Neuron (in vitro differentiated cells): ENCODE data around the gene TADA2B.

Experiments
- H2AFZ ChIP-seq: one replicate; pipeline ENCODE4 v1.6.1; 2013; ENCODE audit warnings: low read depth, mild to moderate bottlenecking, inconsistent platforms, low read length, moderate library complexity
- H3K27me3 ChIP-seq: one replicate; pipeline ENCODE4 v1.6.1; 2013; ENCODE audit warnings: low read length; ENCODE audit not compliant: insufficient read depth
- H3K36me3 ChIP-seq: one replicate; pipeline ENCODE4 v1.6.1; 2013; ENCODE audit warnings: low read length; ENCODE audit not compliant: insufficient read depth
- H3K4me1 ChIP-seq: one replicate; pipeline ENCODE4 v1.6.1; 2013; ENCODE audit warnings: low read length; ENCODE audit not compliant: insufficient read depth
- H3K4me3 ChIP-seq: 2 replicates; pipeline ENCODE4 v1.5.1; 2013; ENCODE audit warnings: mild to moderate bottlenecking, low read length, moderate library complexity
- H3K9me3 ChIP-seq: one replicate; pipeline ENCODE4 v1.6.1; 2013; ENCODE audit warnings: low read length

Gene TADA2B

DNA sequence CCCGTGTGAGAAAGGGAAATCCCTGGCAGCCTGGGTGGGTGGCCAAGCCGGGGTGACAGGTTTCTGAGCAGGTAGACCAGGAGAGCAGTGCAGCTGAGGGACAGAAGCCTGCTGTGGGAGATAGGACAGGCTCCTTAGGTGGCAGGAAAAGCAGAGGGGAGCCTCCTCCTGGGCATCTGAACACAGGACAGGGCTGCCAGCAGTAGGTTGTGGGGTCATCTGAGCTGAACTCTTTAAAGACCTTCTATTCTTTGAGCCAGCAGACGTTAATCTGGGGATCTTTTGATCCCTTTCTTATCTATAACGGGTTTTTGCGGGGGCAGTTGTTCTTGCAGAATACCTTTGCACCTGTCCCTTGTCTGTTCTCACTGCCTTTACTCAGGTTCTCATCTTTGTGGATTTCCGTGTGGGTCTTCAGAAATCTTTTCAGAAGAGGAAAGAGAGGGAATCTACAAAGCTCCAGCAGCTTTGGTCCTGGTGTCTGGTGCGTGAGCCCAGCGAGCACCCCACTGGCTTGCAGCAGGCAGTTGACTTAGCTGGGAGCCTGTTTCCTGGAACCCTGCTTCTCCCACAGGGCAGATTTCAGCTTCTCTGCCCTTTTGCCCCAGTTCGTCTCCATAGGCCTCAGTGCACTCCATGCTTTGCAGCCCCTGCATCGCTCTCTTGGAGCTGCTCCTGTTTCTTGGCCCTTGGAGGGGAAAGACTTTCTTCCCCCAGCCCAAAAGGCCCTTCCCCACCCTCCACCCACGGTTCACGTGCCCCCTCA is 35.8 kb upstream of the TADA2B start:
- no peaks in the 10 kb centered on the region for H3K27me3 ChIP-seq
- H3K4me3 ChIP-seq = no peak overlapping the region
- no peaks in the 10 kb centered on the region for H3K4me1 ChIP-seq
- no peaks in the 10 kb centered on the region for H3K9me3 ChIP-seq
- H3K36me3 ChIP-seq = peaks cover 80% of the 10 kb centered on the region
- H2AFZ ChIP-seq = no peak overlapping the region

GRCh38 chr4:7007944-7008343 is 35.2 kb upstream of the TADA2B start:
- H2AFZ ChIP-seq = no peak overlapping the region
- no peaks in the 10 kb centered on the region for H3K4me1 ChIP-seq
- H3K4me3 ChIP-seq = no peak overlapping the region
- H3K36me3 ChIP-seq = peaks cover 80% of the 10 kb centered on the region
- H3K9me3 ChIP-seq = no peaks in the 10 kb centered on the region
- no peaks in the 10 kb centered on the region for H3K27me3 ChIP-seq

- no peaks in the 10 kb centered on the region for H3K27me3 ChIP-seq
- H3K4me1 ChIP-seq = no peaks in the 10 kb centered on the region
- H3K9me3 ChIP-seq = no peaks in the 10 kb centered on the region
- no peak overlapping the region for H3K4me3 ChIP-seq
- H3K36me3 ChIP-seq = peaks cover 80% of the 10 kb centered on the region
- H2AFZ ChIP-seq = no peak overlapping the region
Observed at GRCh38 chr4:7009564-7009963, 33.6 kb upstream of the TADA2B start.

- Histone ChIP-seq H3K9me3 (no peaks in the 10 kb centered on the region), H3K4me1 (no peaks in the 10 kb centered on the region), H2AFZ (no peak overlapping the region), H3K36me3 (peaks cover 83% of the 10 kb centered on the region), H3K4me3 (no peak overlapping the region), H3K27me3 (no peaks in the 10 kb centered on the region)
Observed at GRCh38 chr4:7013175-7013574, 30.0 kb upstream of the TADA2B start.

DNA sequence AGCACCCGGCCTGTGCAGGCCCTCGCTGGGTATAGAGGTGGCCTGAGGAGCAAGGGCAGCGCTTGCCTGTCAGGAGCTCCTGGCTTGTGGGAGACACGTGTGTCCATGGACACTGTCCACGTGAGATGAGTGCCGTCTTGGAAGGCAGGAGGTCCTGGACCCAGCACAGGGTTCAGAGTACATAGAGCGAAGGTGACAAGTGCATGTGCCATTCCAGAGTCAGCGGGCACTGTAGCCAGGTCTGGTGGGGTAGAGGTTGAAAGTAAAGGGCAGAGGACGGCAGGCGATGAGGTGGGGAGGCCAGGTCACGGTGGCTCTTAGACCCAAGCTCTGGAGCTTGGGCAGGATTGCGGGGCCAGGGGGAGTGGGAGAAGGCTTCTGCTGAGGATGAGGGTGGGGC is 28.4 kb upstream of the TADA2B start:
- Histone ChIP-seq H3K27me3 (no peaks in the 10 kb centered on the region), H2AFZ (no peak overlapping the region), H3K36me3 (peaks cover 77% of the 10 kb centered on the region), H3K9me3 (no peaks in the 10 kb centered on the region), H3K4me3 (no peak overlapping the region), H3K4me1 (no peaks in the 10 kb centered on the region)

GRCh38 chr4:7015383-7016035 is 27.7 kb upstream of the TADA2B start:
- no peaks in the 10 kb centered on the region for H3K27me3 ChIP-seq
- H3K4me1 ChIP-seq = no peaks in the 10 kb centered on the region
- H3K36me3 ChIP-seq = peaks cover 76% of the 10 kb centered on the region
- H2AFZ ChIP-seq = no peak overlapping the region
- no peak overlapping the region for H3K4me3 ChIP-seq
- no peaks in the 10 kb centered on the region for H3K9me3 ChIP-seq

GRCh38 chr4:7016086-7016485 is 27.1 kb upstream of the TADA2B start:
- H3K9me3 ChIP-seq = no peaks in the 10 kb centered on the region
- H3K36me3 ChIP-seq = peaks cover 76% of the 10 kb centered on the region
- H2AFZ ChIP-seq = no peak overlapping the region
- no peaks in the 10 kb centered on the region for H3K4me1 ChIP-seq
- no peak overlapping the region for H3K4me3 ChIP-seq
- no peaks in the 10 kb centered on the region for H3K27me3 ChIP-seq

GRCh38 chr4:7016512-7016911 is 26.7 kb upstream of the TADA2B start:
- no peak overlapping the region for H3K4me3 ChIP-seq

GRCh38 chr4:7017446-7018048 is 25.6 kb upstream of the TADA2B start:
- no peaks in the 10 kb centered on the region for H3K9me3 ChIP-seq
- H3K27me3 ChIP-seq = no peaks in the 10 kb centered on the region
- no peaks in the 10 kb centered on the region for H3K4me1 ChIP-seq
- no peak overlapping the region for H2AFZ ChIP-seq
- no peak overlapping the region for H3K4me3 ChIP-seq
- H3K36me3 ChIP-seq = peaks cover 79% of the 10 kb centered on the region

More at GRCh38 chr4:7016512-7016911, 26.7 kb upstream of the TADA2B start:
- Histone ChIP-seq H3K27me3 (no peaks in the 10 kb centered on the region), H2AFZ (no peak overlapping the region), H3K36me3 (peaks cover 76% of the 10 kb centered on the region), H3K9me3 (no peaks in the 10 kb centered on the region), H3K4me1 (no peaks in the 10 kb centered on the region)

- Histone ChIP-seq H3K27me3 (no peaks in the 10 kb centered on the region), H3K36me3 (peaks cover 77% of the 10 kb centered on the region), H3K9me3 (no peaks in the 10 kb centered on the region), H3K4me3 (no peak overlapping the region), H2AFZ (no peak overlapping the region), H3K4me1 (no peaks in the 10 kb centered on the region)
Observed at GRCh38 chr4:7018281-7018680, 24.9 kb upstream of the TADA2B start.

DNA sequence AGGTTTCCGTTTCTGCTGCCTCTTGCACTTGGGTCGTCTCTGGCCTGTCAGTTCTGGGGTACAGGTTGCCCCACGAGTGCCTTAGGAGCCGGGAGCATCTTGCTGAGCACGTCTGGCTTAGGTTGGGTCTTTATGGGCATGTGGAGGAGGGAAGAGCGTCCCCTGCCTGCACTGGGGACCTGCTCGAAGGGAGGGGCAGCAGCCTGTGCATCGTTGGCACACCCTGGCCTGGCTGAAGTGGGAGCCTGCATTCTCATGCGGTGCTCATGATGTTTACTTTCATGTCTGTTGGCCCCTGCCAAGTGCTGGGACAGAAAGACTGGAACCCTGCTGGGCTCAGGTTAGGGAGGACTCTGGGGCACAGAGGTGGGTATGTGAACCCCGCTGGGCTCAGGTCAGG is 23.8 kb upstream of the TADA2B start:
- no peaks in the 10 kb centered on the region for H3K9me3 ChIP-seq
- no peaks in the 10 kb centered on the region for H3K4me1 ChIP-seq
- H3K36me3 ChIP-seq = peaks cover 78% of the 10 kb centered on the region
- H3K4me3 ChIP-seq = no peak overlapping the region
- no peaks in the 10 kb centered on the region for H3K27me3 ChIP-seq
- H2AFZ ChIP-seq = no peak overlapping the region

GRCh38 chr4:7020290-7020689 is 22.9 kb upstream of the TADA2B start:
- H3K36me3 ChIP-seq = peaks cover 78% of the 10 kb centered on the region
- no peak overlapping the region for H2AFZ ChIP-seq
- H3K4me3 ChIP-seq = no peak overlapping the region
- no peaks in the 10 kb centered on the region for H3K4me1 ChIP-seq
- no peaks in the 10 kb centered on the region for H3K9me3 ChIP-seq
- H3K27me3 ChIP-seq = no peaks in the 10 kb centered on the region

DNA sequence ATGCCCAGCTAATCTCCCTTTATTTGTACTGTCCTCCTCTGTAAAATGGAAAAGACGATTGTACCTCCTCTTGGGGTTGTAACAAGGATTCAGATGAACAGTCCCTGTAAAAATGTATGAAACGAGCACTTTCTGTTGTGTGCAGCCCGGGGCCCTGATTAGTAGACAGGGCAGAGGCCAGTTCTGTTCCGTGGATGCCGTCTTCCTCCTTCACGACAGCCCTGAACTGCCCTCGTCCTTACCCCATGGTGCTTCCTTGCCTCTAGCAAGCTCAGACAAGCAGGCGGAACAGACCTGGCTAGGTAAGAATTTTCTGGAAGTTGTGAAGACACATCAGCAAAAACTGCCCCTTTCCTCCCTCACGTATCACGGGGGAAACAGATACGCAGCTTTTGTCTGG is 22.3 kb upstream of the TADA2B start:
- H3K4me1 ChIP-seq = no peaks in the 10 kb centered on the region
- peaks cover 78% of the 10 kb centered on the region for H3K36me3 ChIP-seq
- H2AFZ ChIP-seq = no peak overlapping the region
- no peaks in the 10 kb centered on the region for H3K9me3 ChIP-seq
- no peaks in the 10 kb centered on the region for H3K27me3 ChIP-seq
- H3K4me3 ChIP-seq = no peak overlapping the region
